Measurements from ENCODE around the gene IP6K3. TPM values are rescaled to one million over a fixed set of nuclear protein-coding genes. Genes with fewer than 3 reads are reported as not detected.

The IP6K3 gene
- total RNA-seq, 1 experiment from 2014 or later, result not detected

DNA sequence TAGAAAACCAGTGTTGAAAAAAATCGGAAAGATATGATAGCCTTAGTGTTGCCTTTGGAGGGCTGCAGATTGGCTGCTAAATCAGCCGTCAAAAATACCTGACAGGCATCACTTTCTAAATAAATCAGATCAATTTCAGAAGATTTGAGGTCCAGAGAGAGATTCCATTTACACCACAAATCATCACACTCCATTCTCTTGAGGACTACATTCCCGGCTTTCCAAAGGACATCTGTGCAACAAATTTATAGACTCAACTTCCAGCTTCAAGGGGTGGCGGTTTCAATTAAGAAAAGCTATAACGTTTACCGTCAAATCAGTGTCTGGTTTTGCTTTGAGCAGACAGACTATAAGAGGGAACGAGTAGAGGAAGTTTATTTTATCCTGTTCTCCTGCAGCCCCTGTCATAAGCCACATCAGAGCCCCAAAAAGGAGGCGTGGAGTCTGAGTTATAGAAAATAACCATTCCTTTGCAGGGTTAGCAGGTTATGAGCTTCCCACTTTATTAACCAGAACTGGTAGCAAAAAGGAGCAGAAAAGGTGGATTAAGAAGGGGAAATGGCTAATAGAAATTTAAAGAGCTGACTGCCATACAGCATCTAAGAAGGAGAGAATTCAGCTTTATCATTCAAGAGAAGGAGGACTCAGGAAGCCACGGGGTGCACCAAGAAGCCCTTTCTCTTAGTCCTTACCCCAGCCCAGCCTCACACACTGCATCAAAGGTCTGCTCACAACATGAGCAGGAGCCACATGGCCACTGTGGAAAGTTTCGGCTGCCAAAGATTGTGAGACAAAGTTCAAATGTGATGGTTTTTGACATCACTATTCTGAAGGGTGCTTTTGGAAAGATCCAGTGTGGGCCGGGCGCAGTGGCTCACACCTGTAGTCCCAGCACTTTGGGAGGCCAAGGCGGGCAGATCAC, 22.3 kb downstream of the IP6K3 start:
- Histone ChIP-seq H3K4me1 (ENCODE audit: control insufficient read depth, insufficient read depth, low read length) (no peaks in the 10 kb centered on the region), H3K27ac (ENCODE audit: low read length) (no peak overlapping the region), H3K4me3 (ENCODE audit: low read depth in 2 of 2, low read length in 2 of 2) (no peak overlapping the region), H3K9me3 (ENCODE audit: control insufficient read depth, insufficient read depth, low read depth, low read length) (no peaks in the 10 kb centered on the region), H3K27me3 (ENCODE audit: control insufficient read depth, insufficient read depth, low read length) (peaks cover 4% of the 10 kb centered on the region; the same call in 1 of the 2 replicates), H3K36me3 (ENCODE audit: control insufficient read depth, insufficient read depth, low read length) (no peaks in the 10 kb centered on the region)
- in situ Hi-C loops (cut with HindIII; ENCODE audit: low pct_unique_long_range_greater_than_20kb, low sequenced_read_pairs) (no loop called here), intact Hi-C loops (cut with micrococcal nuclease; ENCODE audit: unreplicated experiment) (no loop called here)
- ChIA-PET CTCF (interaction anchor here (1.1 kb wide), 1 partner anchor 13 kb away, joined by 8 read pairs; the partner anchor contains the start of gene UQCC2), POLR2A (no interaction called here)
- ATAC-seq, result no peak
- DNase-seq (ENCODE audit: low read depth, low spot score), result no peak
- TF ChIP-seq, protein P1, sequence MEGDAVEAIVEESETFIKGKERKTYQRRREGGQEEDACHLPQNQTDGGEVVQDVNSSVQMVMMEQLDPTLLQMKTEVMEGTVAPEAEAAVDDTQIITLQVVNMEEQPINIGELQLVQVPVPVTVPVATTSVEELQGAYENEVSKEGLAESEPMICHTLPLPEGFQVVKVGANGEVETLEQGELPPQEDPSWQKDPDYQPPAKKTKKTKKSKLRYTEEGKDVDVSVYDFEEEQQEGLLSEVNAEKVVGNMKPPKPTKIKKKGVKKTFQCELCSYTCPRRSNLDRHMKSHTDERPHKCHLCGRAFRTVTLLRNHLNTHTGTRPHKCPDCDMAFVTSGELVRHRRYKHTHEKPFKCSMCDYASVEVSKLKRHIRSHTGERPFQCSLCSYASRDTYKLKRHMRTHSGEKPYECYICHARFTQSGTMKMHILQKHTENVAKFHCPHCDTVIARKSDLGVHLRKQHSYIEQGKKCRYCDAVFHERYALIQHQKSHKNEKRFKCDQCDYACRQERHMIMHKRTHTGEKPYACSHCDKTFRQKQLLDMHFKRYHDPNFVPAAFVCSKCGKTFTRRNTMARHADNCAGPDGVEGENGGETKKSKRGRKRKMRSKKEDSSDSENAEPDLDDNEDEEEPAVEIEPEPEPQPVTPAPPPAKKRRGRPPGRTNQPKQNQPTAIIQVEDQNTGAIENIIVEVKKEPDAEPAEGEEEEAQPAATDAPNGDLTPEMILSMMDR (IDR thresholded peaks at IDR 0.05), result no peak
- no peak for TF ChIP-seq POLR2AphosphoS5 (IDR thresholded peaks at IDR 0.05; ENCODE audit: low read depth, low read length)
- TF ChIP-seq, protein P2, sequence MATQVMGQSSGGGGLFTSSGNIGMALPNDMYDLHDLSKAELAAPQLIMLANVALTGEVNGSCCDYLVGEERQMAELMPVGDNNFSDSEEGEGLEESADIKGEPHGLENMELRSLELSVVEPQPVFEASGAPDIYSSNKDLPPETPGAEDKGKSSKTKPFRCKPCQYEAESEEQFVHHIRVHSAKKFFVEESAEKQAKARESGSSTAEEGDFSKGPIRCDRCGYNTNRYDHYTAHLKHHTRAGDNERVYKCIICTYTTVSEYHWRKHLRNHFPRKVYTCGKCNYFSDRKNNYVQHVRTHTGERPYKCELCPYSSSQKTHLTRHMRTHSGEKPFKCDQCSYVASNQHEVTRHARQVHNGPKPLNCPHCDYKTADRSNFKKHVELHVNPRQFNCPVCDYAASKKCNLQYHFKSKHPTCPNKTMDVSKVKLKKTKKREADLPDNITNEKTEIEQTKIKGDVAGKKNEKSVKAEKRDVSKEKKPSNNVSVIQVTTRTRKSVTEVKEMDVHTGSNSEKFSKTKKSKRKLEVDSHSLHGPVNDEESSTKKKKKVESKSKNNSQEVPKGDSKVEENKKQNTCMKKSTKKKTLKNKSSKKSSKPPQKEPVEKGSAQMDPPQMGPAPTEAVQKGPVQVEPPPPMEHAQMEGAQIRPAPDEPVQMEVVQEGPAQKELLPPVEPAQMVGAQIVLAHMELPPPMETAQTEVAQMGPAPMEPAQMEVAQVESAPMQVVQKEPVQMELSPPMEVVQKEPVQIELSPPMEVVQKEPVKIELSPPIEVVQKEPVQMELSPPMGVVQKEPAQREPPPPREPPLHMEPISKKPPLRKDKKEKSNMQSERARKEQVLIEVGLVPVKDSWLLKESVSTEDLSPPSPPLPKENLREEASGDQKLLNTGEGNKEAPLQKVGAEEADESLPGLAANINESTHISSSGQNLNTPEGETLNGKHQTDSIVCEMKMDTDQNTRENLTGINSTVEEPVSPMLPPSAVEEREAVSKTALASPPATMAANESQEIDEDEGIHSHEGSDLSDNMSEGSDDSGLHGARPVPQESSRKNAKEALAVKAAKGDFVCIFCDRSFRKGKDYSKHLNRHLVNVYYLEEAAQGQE (IDR thresholded peaks at IDR 0.05; ENCODE audit: insufficient read depth in 1 of 2, low read depth in 2 of 2, low read length in 1 of 2), result no peak
- BruUV-seq (replicated peaks), result no TSS peak

DNA sequence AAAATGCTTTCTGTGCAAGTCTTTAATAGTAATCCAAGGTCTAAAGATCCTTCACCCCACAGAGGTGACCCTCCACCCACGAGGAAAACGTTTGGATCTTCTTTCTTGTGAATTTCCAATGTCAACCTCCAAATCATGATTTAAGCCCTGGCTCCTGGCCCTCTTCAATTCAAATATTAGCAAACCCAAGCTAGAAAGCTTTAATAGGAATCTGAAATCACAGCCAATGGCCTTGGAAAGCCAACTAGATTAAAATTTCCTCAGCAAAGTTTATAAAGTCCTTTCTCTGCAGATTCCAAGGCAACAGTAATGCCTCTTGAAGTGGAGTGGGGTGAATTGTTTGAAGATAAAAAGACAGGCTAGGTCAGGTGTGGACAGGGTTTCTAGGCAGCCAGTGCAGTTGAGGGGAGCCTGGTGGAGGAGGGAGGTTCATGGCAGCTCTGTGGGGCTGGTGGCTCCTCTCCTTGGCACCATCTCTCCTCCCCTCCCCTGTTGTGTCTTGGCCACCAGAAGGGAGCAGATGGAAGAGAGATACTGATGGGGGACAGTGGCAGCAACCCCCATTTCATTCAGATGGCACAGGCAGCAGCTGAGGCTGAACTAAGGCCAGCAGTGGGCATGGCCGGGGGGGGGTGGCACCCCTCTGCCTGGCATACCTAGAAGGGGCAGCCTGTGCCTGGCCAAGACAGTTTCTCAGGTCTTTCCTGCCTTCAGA, 23.2 kb downstream of the IP6K3 start:
- intact Hi-C loops (cut with micrococcal nuclease; ENCODE audit: unreplicated experiment) (no loop called here), in situ Hi-C loops (cut with HindIII; ENCODE audit: low pct_unique_long_range_greater_than_20kb, low sequenced_read_pairs) (no loop called here)
- H3K9me3 ChIP-seq (ENCODE audit: control insufficient read depth, insufficient read depth, low read depth, low read length), result no peaks in the 10 kb centered on the region
- BruUV-seq (replicated peaks), result no TSS peak
- peaks cover 4% of the 10 kb centered on the region; the same call in 1 of the 2 replicates for H3K27me3 ChIP-seq (ENCODE audit: control insufficient read depth, insufficient read depth, low read length)
- no peak overlapping the region for H3K27ac ChIP-seq (ENCODE audit: low read length)
- DNase-seq (ENCODE audit: low read depth, low spot score), result no peak
- ChIA-PET CTCF (interaction anchor here (0.5 to 1.1 kb wide), 2 partner anchors 12 kb away, joined by 3 to 8 read pairs; partner anchors contain the start of gene UQCC2), POLR2A (no interaction called here)
- ATAC-seq, result no peak
- no peaks in the 10 kb centered on the region for H3K4me1 ChIP-seq (ENCODE audit: control insufficient read depth, insufficient read depth, low read length)
- TF ChIP-seq, protein P1 (IDR thresholded peaks at IDR 0.05), result no peak
- no peaks in the 10 kb centered on the region for H3K36me3 ChIP-seq (ENCODE audit: control insufficient read depth, insufficient read depth, low read length)
- H3K4me3 ChIP-seq (ENCODE audit: low read depth in 2 of 2, low read length in 2 of 2), result no peak overlapping the region

All from Panc1 (cell line).